NAMALWA (cell line): ENCODE data around the gene VPS16.
"Not testable (repeated sequence)": the region's sequence is repeated elsewhere in the genome, so short reads cannot be mapped to it uniquely, and the experiment has no call there.

Source experiments
- DNase-seq: peaks from one replicate; pipeline ENCODE4 v3.0.0-alpha.2; 2015; ENCODE audit warnings: low spot score

Gene VPS16

GRCh38 chr20:2871661-2872458, 31.3 kb downstream of the VPS16 start:
- DNase-seq: no peak

DNA sequence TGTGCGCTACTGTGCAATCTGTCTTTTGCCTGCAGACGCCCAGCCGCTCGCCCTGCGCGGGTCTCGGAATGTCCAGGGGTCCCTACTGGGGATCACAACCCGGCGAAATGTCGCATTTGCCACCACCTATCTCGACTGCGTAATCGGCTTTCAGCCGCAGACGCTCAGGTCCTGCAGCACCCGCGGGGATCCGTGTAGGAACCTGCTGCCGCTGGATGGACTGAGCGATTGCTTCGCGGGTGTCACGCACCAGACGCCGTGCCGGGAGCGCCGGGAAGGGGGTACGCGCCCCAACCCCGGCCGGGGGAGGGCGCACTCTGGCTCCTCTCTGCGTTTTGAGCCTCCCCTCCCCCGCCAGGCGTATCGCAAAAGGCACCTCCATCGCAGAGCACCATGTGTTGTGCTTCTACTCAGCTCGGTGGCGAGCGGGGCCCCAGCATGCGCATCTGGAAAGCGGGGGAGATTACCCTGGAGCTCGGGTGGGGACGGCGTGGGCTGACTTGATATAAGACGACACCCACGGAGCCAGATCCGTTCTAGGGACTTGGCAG, 32.0 kb downstream of the VPS16 start:
- peak; percentile 64 for DNase-seq

DNA sequence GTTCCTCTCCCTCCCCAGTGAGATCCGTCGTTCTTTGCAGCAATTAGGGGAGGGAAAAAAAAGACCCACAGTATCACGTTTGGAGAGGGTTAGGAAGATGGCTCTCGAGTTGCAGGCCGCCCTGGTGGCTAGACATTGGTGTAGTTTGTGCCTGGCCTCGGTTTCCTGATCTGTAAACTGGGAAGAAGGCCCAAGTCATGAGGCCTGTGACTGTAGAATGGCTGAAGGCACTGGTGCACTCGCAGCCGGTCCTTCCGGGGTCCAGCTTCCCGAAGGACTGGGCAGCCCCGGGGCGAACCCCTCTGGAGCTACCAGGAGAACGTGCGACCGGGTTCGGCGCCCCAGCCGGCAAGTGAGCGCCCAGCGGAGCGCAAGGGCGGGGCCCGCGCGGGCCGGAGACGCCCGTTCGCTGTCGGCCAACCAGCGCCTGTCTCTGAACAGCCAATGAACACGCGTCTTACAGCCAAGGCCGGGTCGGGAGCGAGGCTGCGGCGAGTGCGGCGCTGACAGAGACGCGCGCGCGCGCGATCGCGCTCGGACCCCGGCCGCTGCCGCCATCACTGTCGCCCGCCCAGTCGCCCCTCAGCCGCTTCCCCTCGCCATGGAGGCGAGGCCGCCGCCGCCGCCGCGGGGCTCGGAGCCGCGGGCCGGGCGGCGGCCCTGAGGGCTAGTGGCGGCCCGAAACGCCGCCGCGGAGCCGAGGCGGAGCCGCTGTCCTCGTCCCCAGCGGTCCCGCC, 32.6 kb downstream of the VPS16 start, which contains the start of gene PTPRA:
TSS of gene PTPRA (plus strand) at position 472 of the 737 bp plus-strand sequence. CDS start 90,797 bp downstream, outside the sequence.
- peak; percentile 93 for DNase-seq

GRCh38 chr20:2873747-2874041, 33.1 kb downstream of the VPS16 start:
- DNase-seq: peak; percentile 78

DNA sequence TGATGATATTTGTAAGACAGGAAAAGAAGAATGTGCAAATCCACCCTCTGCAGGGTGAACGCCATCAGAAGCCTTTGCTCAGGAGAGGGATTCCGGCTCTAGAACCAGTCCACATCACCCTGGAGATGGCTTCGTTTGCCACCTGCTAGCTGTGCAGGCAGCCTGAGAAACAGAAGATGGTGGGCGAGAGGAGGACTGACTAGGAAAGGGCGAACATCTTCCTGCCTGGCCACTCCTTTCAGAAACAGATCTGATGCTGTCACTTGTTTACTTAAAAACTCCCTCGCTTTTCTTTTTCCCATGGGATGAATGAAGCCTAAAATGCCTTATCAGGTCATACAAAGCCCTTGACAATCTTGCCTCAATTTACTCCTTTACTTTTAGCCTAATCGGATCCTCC, 33.9 kb downstream of the VPS16 start:
- peak; percentile 50 for DNase-seq

DNA sequence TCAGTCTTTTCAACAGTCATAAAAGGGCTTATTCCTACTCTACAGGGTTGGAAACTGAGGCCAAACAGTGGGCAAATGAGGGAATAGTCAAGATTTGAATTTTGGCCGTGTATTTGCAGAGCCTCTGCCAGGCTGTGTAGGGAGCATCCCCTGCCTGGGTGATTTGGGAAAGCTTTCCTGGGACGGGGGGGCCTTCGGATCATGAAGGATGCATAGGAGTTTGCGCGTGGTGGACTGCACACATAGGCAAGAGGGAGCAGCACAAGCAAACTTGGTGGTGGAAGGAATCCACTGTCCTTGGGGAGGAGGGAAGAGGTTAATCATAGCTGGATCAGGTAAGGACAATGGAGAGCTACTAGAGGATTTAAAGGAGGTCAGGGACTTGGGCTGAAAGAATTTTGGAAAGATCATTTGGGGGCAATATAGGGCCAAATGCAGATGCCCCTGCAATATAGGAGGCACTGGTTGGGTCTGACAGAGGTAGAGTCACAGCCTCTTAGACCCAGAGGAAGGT, 35.2 kb downstream of the VPS16 start:
- no peak for DNase-seq

DNA sequence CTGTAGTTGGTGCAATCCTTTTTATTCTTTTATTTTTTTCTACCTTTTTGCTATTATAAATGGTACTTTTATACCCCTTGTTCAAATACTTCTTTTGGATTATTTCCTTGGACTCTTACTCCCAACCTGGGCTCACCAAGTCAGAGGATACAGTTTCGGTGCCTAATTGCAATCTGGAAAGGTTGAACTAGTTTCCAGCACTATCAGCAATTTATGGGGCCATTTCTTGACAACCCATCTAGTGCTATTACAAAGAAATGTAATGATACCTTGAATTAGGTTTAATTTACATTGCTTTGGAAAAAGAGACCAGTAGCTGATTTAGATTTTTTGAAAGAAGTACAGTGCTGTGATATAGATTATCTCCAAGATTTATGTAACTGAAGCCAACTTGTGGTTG, 38.0 kb downstream of the VPS16 start:
- DNase-seq: no peak

DNA sequence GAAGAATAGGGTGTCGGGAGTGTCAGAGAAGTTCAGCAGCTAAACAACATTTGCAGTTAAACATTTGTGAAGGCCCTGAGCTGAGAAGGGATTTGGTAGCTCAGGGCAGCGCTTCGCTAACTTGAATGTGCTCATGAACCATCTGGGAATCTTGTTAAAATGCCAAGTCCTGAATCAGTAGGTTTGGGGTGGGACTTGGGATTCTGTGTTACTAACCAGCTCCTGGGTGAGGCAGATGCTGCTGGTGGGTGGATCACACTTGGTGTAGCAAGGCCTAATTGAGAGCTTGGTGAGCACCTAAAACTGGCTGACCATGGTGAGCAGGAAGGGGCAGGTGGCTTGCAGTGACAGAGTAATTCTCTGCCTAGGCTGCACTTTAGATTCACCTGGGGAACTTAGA, 38.6 kb downstream of the VPS16 start:
- no peak for DNase-seq

- no peak for DNase-seq
Measured at GRCh38 chr20:2880650-2881049, 40.1 kb downstream of the VPS16 start.

DNA sequence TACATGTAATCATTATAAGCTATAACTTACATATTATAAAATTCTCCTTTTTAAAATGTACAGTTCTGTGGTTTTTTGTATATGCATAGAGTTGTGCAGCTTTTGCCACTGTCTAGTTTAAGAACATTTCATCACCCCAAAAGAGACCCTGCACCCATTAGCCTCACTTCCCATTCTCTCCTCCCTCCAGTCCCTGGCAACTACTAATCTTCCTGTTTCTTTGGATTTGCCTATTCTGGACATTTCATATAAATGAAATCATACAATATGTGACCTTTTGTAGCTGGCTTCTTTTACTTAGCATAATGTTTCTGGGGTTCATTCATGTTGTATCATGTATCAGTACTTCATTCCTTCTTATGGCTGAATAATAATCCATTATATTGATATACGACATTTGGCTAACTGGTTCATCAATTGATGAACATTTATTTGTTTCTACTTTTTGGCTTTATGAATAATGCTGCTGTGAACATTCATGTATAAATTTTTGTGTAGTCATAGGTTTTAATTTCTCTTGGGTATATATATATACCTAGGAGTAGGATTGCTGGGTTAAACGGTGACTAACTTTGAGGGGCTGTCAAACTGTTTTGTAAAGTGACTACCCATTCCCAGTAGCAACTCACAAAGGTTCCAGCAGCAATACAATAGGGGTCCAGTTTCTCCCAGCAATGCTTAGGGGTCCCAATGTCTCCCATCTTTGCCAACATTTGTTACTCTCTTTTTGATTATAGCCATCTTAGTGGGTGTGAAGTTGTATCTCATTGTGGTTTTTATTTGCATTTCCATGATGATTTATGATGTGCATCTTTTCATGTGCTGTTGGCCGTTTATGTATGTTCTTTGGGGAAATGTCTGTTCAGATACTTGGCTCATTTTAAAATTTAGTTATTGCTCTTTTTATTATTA, 43.4 kb downstream of the VPS16 start:
- no peak for DNase-seq

DNA sequence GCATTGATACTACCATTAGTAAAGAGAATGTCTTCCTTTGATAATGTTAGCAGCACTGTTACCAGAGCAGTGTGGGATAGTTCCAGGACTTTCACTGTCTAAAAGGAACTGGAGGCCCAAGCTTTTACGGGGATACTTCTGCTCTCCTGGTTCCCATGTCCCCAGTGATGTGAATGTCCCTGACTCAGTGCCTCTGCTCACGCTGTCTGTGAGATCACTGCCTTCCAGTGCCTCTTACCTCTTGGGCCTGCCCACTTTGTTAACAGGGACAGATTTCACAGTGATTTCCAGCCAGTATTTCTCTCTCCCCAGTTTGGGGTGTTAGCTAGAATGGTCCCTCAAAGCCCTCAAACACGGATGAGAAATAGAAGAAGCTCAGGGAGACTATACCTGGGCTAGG, 47.2 kb downstream of the VPS16 start:
- no peak for DNase-seq

DNA sequence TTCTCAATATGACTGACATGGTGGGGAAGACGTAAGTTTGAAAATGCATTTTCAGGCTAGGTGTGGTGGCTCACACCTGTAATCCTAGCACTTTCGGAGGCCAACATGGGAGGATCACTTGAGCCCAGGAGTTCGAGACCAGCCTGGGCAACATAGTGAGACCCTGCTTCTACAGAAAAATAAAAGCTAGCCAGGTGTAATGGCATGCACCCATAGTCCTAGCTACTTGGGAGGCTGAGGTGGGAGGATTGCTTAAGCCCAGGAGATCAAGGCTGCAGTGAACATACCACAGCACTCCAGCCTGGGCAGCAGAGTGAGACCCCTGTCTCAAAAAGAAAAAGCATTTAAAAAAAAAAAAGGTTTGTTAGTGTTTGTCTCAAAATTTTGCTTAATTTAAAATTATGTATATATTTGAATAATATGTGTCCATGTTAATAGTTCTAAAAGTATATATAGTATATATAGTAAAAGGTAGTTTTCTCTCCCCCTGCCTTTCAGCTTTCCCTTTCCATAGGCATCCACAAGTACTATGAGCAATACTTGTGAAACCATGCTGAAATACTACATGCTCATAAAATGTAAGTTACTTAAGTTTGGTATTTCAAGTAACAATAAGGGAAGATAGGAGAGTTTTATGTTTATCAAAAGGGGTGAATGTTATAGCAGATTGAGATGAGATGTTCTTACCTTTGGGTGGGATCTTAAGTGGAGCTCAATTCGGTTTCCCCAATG, 47.8 kb downstream of the VPS16 start:
- no peak for DNase-seq

- no peak for DNase-seq
Measured at GRCh38 chr20:2889209-2889608, 48.7 kb downstream of the VPS16 start.

- DNase-seq: no peak
Measured at GRCh38 chr20:2889797-2890196, 49.3 kb downstream of the VPS16 start.

DNA sequence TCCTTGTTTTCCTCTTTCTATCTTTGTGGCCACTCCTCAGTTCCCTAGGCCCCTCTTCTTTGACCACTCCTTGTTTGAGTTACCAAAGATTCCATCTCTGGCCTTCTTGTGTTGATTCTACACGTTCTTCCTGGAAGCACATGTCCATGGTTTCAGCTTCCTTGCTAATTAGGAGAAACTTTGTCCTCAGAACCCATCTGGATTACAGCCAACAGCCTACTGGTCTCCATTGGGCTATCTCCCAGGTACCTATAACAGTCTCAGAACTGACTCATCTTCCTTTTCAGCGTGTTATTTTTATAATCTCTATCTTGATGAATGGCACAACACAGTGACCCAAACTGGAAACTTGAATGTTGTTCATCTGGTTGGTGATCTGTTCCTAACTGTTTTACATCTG, 50.2 kb downstream of the VPS16 start:
- DNase-seq: no peak

- DNase-seq: no peak
Measured at GRCh38 chr20:2891343-2891742, 50.8 kb downstream of the VPS16 start.

- no peak for DNase-seq
Measured at GRCh38 chr20:2892376-2892775, 51.8 kb downstream of the VPS16 start.

DNA sequence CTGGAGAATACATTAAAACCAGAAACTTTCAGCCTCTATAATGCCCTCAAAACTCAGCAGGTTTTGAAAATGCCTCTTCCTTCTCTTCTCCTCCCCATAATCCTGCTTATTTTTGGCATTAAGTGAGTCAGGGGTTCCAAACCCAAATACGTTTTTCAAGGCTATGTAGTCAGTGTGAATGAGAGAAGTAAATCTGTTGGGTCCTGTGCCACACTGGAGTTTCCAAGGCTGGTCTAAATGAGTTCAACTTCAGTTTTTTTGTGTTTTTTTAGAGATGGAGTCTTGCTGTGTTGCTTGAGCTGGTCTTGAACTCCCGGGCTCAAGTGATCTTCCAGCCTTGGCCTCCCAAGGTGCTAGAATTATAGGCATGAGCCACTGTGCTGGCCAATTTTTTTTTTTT, 53.7 kb downstream of the VPS16 start:
- no peak for DNase-seq

GRCh38 chr20:2895154-2895553, 54.6 kb downstream of the VPS16 start:
- not testable (repeated sequence) for DNase-seq

GRCh38 chr20:2899243-2899642, 58.7 kb downstream of the VPS16 start:
- DNase-seq: no peak

DNA sequence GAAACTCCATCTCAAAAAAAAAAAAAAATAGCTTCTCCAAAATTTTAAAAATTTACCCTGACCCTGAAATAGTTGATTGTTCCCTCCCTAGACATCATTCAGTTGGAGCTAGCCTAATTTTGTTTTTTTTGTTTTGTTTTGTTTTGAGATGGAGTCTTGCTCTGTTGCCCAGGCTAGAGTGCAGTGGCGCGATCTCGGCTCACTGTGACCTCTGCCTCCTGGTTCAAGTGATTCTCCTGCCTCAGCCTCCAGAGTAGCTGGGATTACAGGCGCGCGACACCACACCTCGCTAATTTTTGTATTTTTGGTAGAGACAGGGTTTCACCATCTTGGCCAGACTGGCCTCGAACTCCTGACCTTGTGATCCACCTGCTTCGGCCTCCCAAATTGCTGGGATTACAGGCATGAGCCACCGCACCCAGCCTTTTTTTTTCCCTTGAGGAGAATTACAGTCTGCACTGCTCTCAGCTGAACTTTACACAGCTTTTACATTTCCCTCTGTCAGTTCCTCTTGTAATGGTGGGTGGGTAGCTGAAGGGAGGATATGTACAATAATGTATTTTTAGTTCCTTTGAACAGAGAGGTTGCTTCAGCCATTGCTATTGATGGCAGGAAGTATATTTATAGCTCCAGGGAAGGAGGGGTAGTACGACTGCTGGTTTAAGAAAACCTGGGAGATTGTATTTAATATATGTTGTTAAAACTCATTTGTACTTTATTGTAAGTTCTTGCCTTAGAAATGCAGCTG, 60.5 kb downstream of the VPS16 start:
- peak; percentile 25 for DNase-seq
